Measurements from ENCODE around the gene ACYP2.

Gene ACYP2

DNA sequence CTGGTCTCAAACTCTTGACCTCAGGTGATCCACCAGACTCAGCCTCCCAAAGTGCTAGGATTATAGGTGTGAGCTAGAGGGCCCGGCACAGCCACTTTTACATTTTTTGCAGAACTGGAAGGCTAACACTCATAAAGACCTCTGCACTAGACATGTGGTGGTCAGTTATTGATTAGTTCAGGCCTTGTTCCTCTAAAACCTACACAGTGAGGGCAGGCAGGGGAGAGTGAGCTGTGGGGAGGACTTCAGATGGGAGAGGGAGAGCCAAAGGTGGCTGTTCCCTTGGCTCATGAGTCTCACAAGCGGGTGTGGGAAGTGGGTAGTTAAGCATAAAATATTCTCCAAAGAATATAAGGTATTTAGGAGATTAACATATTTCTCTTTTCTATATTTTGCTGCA is 29.3 kb upstream of the ACYP2 start (continued):
- TF ChIP-seq RARB (CRISPR knock-in tag; IDR thresholded peaks at IDR 0.05), result no peak
- TF ChIP-seq ARNTL (CRISPR knock-in tag; IDR thresholded peaks at IDR 0.05; ENCODE audit: borderline replicate concordance, low read depth), result no peak
- no peak for TF ChIP-seq ZNF70 (CRISPR knock-in tag; IDR thresholded peaks at IDR 0.05)
- TF ChIP-seq TOX (CRISPR knock-in tag; IDR thresholded peaks at IDR 0.05; ENCODE audit: borderline replicate concordance), result no peak
- TF ChIP-seq PPARA (CRISPR knock-in tag; IDR thresholded peaks at IDR 0.05; ENCODE audit: borderline replicate concordance), result no peak
- no peak for TF ChIP-seq ZC3H10 (CRISPR knock-in tag; IDR thresholded peaks at IDR 0.05)

DNA sequence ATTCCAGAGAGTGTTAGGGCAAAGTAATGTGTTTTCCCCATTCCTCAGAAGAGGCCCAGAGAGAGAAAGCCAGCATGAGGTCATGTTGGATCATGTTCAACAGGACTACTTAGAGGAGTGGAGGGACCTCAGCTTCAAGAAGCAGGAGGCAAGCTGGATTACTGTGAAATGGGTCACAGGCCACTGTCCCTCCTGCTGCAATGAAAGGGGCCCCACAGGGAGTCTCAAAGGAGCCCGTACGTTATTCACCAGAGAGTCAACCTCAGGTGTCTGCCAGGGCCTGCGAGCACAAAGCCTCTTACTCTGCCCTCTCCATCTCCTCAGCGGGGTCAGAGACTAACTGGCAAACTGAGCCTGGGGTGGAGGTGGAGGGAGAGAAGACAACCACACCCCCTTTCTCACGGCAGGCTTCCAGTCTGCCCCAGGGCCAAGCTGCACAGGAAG is 27.2 kb upstream of the ACYP2 start:
- TF ChIP-seq TCF4 (CRISPR knock-in tag; IDR thresholded peaks at IDR 0.05; ENCODE audit: borderline replicate concordance) (no peak), ISL1 (CRISPR knock-in tag; IDR thresholded peaks at IDR 0.05) (no peak), BACH2 (CRISPR knock-in tag; IDR thresholded peaks at IDR 0.05; ENCODE audit: borderline replicate concordance) (no peak), ZNF70 (CRISPR knock-in tag; IDR thresholded peaks at IDR 0.05) (no peak), ESRRG (CRISPR knock-in tag; IDR thresholded peaks at IDR 0.05) (no peak), ZNF8 (CRISPR knock-in tag; IDR thresholded peaks at IDR 0.05) (no peak), ZNF565 (CRISPR knock-in tag; conservative IDR thresholded peaks at IDR 0.05; ENCODE audit: low read depth) (no peak), TOX (CRISPR knock-in tag; IDR thresholded peaks at IDR 0.05; ENCODE audit: borderline replicate concordance) (no peak), CSDC2 (CRISPR knock-in tag; IDR thresholded peaks at IDR 0.05) (no peak), ARNTL (CRISPR knock-in tag; IDR thresholded peaks at IDR 0.05; ENCODE audit: borderline replicate concordance, low read depth) (no peak), GLIS3 (CRISPR knock-in tag; IDR thresholded peaks at IDR 0.05) (no peak), SNAI2 (CRISPR knock-in tag; IDR thresholded peaks at IDR 0.05) (no peak), PPARA (CRISPR knock-in tag; IDR thresholded peaks at IDR 0.05; ENCODE audit: borderline replicate concordance) (no peak), ZFP30 (CRISPR knock-in tag; IDR thresholded peaks at IDR 0.05) (no peak)
- TF ChIP-seq, protein P1, sequence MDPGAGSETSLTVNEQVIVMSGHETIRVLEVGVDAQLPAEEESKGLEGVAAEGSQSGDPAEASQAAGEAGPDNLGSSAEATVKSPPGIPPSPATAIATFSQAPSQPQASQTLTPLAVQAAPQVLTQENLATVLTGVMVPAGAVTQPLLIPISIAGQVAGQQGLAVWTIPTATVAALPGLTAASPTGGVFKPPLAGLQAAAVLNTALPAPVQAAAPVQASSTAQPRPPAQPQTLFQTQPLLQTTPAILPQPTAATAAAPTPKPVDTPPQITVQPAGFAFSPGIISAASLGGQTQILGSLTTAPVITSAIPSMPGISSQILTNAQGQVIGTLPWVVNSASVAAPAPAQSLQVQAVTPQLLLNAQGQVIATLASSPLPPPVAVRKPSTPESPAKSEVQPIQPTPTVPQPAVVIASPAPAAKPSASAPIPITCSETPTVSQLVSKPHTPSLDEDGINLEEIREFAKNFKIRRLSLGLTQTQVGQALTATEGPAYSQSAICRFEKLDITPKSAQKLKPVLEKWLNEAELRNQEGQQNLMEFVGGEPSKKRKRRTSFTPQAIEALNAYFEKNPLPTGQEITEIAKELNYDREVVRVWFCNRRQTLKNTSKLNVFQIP (CRISPR knock-in tag; IDR thresholded peaks at IDR 0.05; ENCODE audit: borderline replicate concordance, low read depth), result no peak
- TF ChIP-seq, protein P2, sequence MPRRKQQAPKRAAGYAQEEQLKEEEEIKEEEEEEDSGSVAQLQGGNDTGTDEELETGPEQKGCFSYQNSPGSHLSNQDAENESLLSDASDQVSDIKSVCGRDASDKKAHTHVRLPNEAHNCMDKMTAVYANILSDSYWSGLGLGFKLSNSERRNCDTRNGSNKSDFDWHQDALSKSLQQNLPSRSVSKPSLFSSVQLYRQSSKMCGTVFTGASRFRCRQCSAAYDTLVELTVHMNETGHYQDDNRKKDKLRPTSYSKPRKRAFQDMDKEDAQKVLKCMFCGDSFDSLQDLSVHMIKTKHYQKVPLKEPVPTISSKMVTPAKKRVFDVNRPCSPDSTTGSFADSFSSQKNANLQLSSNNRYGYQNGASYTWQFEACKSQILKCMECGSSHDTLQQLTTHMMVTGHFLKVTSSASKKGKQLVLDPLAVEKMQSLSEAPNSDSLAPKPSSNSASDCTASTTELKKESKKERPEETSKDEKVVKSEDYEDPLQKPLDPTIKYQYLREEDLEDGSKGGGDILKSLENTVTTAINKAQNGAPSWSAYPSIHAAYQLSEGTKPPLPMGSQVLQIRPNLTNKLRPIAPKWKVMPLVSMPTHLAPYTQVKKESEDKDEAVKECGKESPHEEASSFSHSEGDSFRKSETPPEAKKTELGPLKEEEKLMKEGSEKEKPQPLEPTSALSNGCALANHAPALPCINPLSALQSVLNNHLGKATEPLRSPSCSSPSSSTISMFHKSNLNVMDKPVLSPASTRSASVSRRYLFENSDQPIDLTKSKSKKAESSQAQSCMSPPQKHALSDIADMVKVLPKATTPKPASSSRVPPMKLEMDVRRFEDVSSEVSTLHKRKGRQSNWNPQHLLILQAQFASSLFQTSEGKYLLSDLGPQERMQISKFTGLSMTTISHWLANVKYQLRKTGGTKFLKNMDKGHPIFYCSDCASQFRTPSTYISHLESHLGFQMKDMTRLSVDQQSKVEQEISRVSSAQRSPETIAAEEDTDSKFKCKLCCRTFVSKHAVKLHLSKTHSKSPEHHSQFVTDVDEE (CRISPR knock-in tag; IDR thresholded peaks at IDR 0.05), result no peak
- TF ChIP-seq, protein P3, sequence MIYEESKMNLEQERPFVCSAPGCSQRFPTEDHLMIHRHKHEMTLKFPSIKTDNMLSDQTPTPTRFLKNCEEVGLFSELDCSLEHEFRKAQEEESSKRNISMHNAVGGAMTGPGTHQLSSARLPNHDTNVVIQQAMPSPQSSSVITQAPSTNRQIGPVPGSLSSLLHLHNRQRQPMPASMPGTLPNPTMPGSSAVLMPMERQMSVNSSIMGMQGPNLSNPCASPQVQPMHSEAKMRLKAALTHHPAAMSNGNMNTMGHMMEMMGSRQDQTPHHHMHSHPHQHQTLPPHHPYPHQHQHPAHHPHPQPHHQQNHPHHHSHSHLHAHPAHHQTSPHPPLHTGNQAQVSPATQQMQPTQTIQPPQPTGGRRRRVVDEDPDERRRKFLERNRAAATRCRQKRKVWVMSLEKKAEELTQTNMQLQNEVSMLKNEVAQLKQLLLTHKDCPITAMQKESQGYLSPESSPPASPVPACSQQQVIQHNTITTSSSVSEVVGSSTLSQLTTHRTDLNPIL (CRISPR knock-in tag; IDR thresholded peaks at IDR 0.05; ENCODE audit: low read depth), result no peak
- TF ChIP-seq, protein P4, sequence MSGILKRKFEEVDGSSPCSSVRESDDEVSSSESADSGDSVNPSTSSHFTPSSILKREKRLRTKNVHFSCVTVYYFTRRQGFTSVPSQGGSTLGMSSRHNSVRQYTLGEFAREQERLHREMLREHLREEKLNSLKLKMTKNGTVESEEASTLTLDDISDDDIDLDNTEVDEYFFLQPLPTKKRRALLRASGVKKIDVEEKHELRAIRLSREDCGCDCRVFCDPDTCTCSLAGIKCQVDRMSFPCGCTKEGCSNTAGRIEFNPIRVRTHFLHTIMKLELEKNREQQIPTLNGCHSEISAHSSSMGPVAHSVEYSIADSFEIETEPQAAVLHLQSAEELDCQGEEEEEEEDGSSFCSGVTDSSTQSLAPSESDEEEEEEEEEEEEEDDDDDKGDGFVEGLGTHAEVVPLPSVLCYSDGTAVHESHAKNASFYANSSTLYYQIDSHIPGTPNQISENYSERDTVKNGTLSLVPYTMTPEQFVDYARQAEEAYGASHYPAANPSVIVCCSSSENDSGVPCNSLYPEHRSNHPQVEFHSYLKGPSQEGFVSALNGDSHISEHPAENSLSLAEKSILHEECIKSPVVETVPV (CRISPR knock-in tag; IDR thresholded peaks at IDR 0.05), result no peak
- TF ChIP-seq, protein P5, sequence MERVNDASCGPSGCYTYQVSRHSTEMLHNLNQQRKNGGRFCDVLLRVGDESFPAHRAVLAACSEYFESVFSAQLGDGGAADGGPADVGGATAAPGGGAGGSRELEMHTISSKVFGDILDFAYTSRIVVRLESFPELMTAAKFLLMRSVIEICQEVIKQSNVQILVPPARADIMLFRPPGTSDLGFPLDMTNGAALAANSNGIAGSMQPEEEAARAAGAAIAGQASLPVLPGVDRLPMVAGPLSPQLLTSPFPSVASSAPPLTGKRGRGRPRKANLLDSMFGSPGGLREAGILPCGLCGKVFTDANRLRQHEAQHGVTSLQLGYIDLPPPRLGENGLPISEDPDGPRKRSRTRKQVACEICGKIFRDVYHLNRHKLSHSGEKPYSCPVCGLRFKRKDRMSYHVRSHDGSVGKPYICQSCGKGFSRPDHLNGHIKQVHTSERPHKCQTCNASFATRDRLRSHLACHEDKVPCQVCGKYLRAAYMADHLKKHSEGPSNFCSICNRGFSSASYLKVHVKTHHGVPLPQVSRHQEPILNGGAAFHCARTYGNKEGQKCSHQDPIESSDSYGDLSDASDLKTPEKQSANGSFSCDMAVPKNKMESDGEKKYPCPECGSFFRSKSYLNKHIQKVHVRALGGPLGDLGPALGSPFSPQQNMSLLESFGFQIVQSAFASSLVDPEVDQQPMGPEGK (CRISPR knock-in tag; IDR thresholded peaks at IDR 0.05; ENCODE audit: borderline replicate concordance), result no peak
- no peak for ATAC-seq

DNA sequence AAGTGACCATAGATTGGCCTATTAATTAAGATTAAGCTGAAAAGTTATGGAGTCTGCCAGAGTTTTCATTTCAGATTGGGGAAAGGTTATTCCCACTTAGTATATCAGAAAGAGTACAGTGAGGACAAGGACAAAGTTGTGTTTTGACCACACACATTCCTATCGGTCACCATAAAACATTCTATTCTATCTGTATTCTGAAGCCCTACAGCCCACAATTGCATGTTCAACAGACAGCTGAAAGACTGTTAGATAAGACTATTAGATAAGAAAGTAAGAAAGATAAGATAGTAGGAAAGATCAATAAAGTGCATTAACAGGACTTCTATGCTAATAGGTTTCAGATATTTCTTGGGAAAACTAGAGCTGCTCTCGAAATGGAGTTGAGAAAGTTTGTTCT is 26.7 kb upstream of the ACYP2 start:
- TF ChIP-seq GLIS3 (CRISPR knock-in tag; IDR thresholded peaks at IDR 0.05) (no peak), ZC3H10 (CRISPR knock-in tag; IDR thresholded peaks at IDR 0.05) (no peak), TOX (CRISPR knock-in tag; IDR thresholded peaks at IDR 0.05; ENCODE audit: borderline replicate concordance) (no peak), RARB (CRISPR knock-in tag; IDR thresholded peaks at IDR 0.05) (no peak), ISL1 (CRISPR knock-in tag; IDR thresholded peaks at IDR 0.05) (no peak), ESRRG (CRISPR knock-in tag; IDR thresholded peaks at IDR 0.05) (no peak), ZFP3 (CRISPR knock-in tag; IDR thresholded peaks at IDR 0.05) (no peak)
- TF ChIP-seq, protein P3 (CRISPR knock-in tag; IDR thresholded peaks at IDR 0.05; ENCODE audit: low read depth), result no peak
- TF ChIP-seq, protein P1 (CRISPR knock-in tag; IDR thresholded peaks at IDR 0.05; ENCODE audit: borderline replicate concordance, low read depth), result no peak
- TF ChIP-seq, protein P4 (CRISPR knock-in tag; IDR thresholded peaks at IDR 0.05), result no peak
- no peak for ATAC-seq
